Hepatocyte (in vitro differentiated cells): Measurements from ENCODE around the gene ZNF665.

Experiments
- EZH2 ChIP-seq: fragments of 200-600 bp; sonication (generic); IDR thresholded peaks from 2 replicates; pipeline ENCODE4 v1.6.1; 2016; ENCODE audit warnings: antibody characterized with exemption, mild to moderate bottlenecking, borderline replicate concordance
- TF ChIP-seq, protein P1 (sequence below): fragments of 200-600 bp; sonication (generic); IDR thresholded peaks from 2 replicates; pipeline ENCODE4 v1.5.1; 2016; ENCODE audit warnings: antibody characterized with exemption, mild to moderate bottlenecking; ENCODE audit not compliant: poor library complexity

DNA sequence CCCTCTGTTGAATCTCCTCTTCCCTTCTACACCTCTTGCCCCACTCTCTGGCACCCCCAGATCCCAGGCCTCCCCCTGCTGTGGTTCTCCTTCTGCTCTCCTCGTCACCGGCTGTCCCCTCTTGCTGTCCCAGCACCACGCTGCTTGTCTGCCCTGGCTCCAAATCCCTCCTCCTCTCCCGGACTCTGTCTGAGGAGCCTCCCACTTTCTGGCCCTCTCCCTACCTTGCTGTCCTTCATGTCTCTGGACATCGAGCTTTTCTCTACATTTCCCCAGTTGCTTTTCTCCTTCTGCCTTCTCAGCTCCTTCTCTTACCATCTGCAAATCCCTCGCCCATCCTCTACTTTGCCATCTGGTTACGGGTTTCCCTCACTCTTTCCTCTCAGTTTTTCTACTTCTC lies 35.5 kb downstream of the ZNF665 start:
- TF ChIP-seq, protein P1, sequence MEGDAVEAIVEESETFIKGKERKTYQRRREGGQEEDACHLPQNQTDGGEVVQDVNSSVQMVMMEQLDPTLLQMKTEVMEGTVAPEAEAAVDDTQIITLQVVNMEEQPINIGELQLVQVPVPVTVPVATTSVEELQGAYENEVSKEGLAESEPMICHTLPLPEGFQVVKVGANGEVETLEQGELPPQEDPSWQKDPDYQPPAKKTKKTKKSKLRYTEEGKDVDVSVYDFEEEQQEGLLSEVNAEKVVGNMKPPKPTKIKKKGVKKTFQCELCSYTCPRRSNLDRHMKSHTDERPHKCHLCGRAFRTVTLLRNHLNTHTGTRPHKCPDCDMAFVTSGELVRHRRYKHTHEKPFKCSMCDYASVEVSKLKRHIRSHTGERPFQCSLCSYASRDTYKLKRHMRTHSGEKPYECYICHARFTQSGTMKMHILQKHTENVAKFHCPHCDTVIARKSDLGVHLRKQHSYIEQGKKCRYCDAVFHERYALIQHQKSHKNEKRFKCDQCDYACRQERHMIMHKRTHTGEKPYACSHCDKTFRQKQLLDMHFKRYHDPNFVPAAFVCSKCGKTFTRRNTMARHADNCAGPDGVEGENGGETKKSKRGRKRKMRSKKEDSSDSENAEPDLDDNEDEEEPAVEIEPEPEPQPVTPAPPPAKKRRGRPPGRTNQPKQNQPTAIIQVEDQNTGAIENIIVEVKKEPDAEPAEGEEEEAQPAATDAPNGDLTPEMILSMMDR, result no peak
- TF ChIP-seq EZH2, result no peak
